Vagina (tissue), 2 donors: Measurements from ENCODE around the gene CHPT1.

ENCODE experiments used
- POLR2A ChIP-seq, 2 donors: fragments of 450-650 bp; IDR thresholded peaks; one replicate each; pipeline ENCODE4 v1.6.1; 2017; ENCODE audit warnings: antibody characterized with exemption in 2 of 2, mild to moderate bottlenecking in 2 of 2, moderate library complexity in 2 of 2
- POLR2AphosphoS5 ChIP-seq, 2 donors: sonication (generic); formaldehyde crosslinking; IDR thresholded peaks; one replicate each; pipeline ENCODE4 v1.9.0; 2017; ENCODE audit warnings: antibody characterized with exemption in 2 of 2, mild to moderate bottlenecking in 2 of 2, low read depth in 1 of 2; ENCODE audit not compliant: insufficient read depth in 1 of 2
- TF ChIP-seq, protein P1 (sequence below), 3 experiments: fragments of 450-650 bp in 2 of 3; fragments of 200-600 bp in 1 of 3; sonication (generic) in 1 of 3; IDR thresholded peaks; one replicate each; pipeline ENCODE4 v1.5.1; 2017 to 2019; ENCODE audit warnings: antibody characterized with exemption in 3 of 3, mild to moderate bottlenecking in 2 of 3, moderate library complexity in 2 of 3

DNA sequence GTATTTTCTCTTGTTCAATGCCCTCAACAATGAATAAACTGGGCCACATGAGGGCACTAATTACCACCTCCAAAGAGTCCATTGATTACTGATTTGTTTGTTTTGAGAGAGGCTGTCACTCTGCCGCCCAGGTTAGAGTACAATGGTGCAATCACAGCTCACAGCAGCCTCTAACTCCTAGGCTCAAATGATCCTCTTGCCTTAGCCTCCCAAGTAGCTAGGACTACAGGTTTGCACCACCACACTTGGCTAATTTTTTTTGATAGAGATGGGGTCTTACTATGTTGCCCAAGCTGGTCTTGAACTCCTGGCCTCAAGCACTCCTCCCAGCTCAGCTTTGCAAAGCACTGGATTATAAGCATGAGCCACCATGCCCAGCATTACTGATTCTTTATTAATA lies 70.1 kb downstream of the CHPT1 start:
- TF ChIP-seq, protein P1, sequence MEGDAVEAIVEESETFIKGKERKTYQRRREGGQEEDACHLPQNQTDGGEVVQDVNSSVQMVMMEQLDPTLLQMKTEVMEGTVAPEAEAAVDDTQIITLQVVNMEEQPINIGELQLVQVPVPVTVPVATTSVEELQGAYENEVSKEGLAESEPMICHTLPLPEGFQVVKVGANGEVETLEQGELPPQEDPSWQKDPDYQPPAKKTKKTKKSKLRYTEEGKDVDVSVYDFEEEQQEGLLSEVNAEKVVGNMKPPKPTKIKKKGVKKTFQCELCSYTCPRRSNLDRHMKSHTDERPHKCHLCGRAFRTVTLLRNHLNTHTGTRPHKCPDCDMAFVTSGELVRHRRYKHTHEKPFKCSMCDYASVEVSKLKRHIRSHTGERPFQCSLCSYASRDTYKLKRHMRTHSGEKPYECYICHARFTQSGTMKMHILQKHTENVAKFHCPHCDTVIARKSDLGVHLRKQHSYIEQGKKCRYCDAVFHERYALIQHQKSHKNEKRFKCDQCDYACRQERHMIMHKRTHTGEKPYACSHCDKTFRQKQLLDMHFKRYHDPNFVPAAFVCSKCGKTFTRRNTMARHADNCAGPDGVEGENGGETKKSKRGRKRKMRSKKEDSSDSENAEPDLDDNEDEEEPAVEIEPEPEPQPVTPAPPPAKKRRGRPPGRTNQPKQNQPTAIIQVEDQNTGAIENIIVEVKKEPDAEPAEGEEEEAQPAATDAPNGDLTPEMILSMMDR (IDR thresholded peaks at IDR 0.05), result no peak
- TF ChIP-seq POLR2AphosphoS5 (IDR thresholded peaks at IDR 0.05; ENCODE audit: insufficient read depth in 1 of 2, low read depth in 1 of 2) (no peak), POLR2A (IDR thresholded peaks at IDR 0.05) (no peak)
